Skin epidermis (tissue), 12 donors: ENCODE data around the gene LXN.

Source experiments
- H3K27ac ChIP-seq, 21 experiments: fragments of 200-600 bp; sonication (generic) in 11 of 21; one replicate each; pipeline ENCODE4 v1.5.0; 2020; ENCODE audit warnings: mild to moderate bottlenecking in 3 of 21, inconsistent platforms in 2 of 21, moderate library complexity in 2 of 21
- H3K4me3 ChIP-seq, 7 experiments: fragments of 200-600 bp; sonication (generic) in 2 of 7; one replicate each; pipeline ENCODE4 v1.5.0; 2020; ENCODE audit warnings: inconsistent platforms in 2 of 7, mild to moderate bottlenecking in 2 of 7, moderate library complexity in 1 of 7

The LXN gene

DNA sequence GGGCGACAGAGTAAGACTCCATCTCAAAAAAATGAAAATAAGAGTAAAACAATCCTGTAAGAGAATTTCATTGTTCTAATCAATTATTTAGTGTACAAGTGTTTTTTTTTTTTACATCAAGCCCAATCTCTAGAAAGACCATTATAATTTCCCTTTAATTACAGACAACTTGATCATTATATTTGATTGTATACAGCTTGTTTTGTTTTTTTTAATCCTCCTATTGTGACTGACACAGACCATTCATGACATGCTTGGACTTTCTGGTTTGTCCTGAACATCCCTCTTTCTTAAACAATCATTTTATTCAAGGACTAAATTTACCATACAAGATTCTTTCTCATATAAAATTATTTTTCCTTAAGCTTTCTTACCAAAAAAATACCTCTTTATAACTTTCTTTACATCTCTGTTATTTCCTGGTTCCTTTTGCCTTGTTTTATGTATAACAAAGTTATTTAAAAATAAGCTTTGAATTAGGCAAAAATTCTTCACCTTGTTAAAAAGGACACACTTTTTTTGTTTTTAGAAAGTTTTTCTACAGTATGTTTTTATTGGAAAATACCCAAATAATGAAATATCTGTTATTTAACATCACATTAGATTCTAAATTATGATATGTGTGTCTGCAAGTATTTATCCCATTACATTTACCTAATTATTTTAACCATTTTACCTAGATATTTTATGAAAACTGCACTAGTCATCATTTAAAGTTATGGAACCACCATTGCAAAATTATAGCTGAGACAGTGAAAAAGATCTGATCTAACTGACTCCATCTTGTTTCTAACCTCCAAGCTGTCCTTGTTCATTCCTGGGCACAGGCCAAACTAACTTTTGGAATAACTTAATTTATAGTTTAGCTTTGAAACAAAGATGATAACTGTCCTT is 54.2 kb downstream of the LXN start:
- no peak overlapping the region for H3K27ac ChIP-seq
- no peak overlapping the region for H3K4me3 ChIP-seq
